Measurements from ENCODE around the gene NFAT5. TPM values are rescaled to one million over a fixed set of nuclear protein-coding genes. Genes with fewer than 3 reads are reported as not detected.

NFAT5 gene
- total RNA-seq, 1 donor from 2014 or later = 14.3 TPM

- H3K27ac Mint-ChIP-seq = no peak overlapping the region
- no peak overlapping the region for H2AFZ ChIP-seq (replicated peaks)
- H3K4me1 Mint-ChIP-seq = no peaks in the 10 kb centered on the region
- H3K9ac ChIP-seq = no peak overlapping the region
- TF ChIP-seq EZH2phosphoT487 (IDR thresholded peaks at IDR 0.05) = no peak
- TF ChIP-seq CTCF (IDR thresholded peaks at IDR 0.05) = no peak
- TF ChIP-seq EZH2 (IDR thresholded peaks at IDR 0.05) = no peak
- H3K27me3 ChIP-seq = no peaks in the 10 kb centered on the region
- peaks cover 4% of the 10 kb centered on the region for H3K27me3 Mint-ChIP-seq (ENCODE audit: insufficient read depth, low read depth)
- H3K9me3 Mint-ChIP-seq = no peaks in the 10 kb centered on the region
- DNase-seq (ENCODE audit: low spot score) = no peak
- no peaks in the 10 kb centered on the region for H3K4me1 ChIP-seq
- no peak overlapping the region for H3K4me3 Mint-ChIP-seq
- no peak overlapping the region for H3K27ac ChIP-seq
- H3K36me3 Mint-ChIP-seq = peaks cover 18% of the 10 kb centered on the region
- no peaks in the 10 kb centered on the region for H4K20me1 ChIP-seq (ENCODE audit: low read depth)
- no peaks in the 10 kb centered on the region for H3K36me3 ChIP-seq
- no peak overlapping the region for H3K4me3 ChIP-seq
- no peaks in the 10 kb centered on the region for H3K9me3 ChIP-seq (ENCODE audit: low read depth)
- H3K79me2 ChIP-seq (ENCODE audit: low read depth) = no peaks in the 10 kb centered on the region
- H3F3A ChIP-seq (ENCODE audit: low read depth) = no peaks in the 10 kb centered on the region
- H3K4me2 ChIP-seq = no peak overlapping the region
These were observed 98.1 kb downstream of the NFAT5 start for GRCh38 chr16:69663846-69664245.

- Histone ChIP-seq H3K79me2 (ENCODE audit: low read depth) (no peaks in the 10 kb centered on the region), H2AFZ (replicated peaks) (no peak overlapping the region), H3K4me1 (no peaks in the 10 kb centered on the region), H3K4me3 (no peak overlapping the region), H3K9ac (no peak overlapping the region), H4K20me1 (ENCODE audit: low read depth) (no peaks in the 10 kb centered on the region), H3K9me3 (ENCODE audit: low read depth) (no peaks in the 10 kb centered on the region), H3K27ac (no peak overlapping the region), H3F3A (ENCODE audit: low read depth) (no peaks in the 10 kb centered on the region), H3K27me3 (no peaks in the 10 kb centered on the region), H3K4me2 (no peak overlapping the region), H3K36me3 (no peaks in the 10 kb centered on the region)
- TF ChIP-seq EZH2 (IDR thresholded peaks at IDR 0.05) (no peak), CTCF (IDR thresholded peaks at IDR 0.05) (no peak), EZH2phosphoT487 (IDR thresholded peaks at IDR 0.05) (no peak)
- H3K27me3 Mint-ChIP-seq (ENCODE audit: insufficient read depth, low read depth) = no peaks in the 10 kb centered on the region
- no peaks in the 10 kb centered on the region for H3K4me1 Mint-ChIP-seq
- H3K4me3 Mint-ChIP-seq = no peak overlapping the region
- H3K9me3 Mint-ChIP-seq = no peaks in the 10 kb centered on the region
- DNase-seq (ENCODE audit: low spot score) = no peak
- peaks cover 9% of the 10 kb centered on the region for H3K36me3 Mint-ChIP-seq
- no peak overlapping the region for H3K27ac Mint-ChIP-seq
These were observed 103.8 kb downstream of the NFAT5 start for GRCh38 chr16:69669577-69669976.

- no peaks in the 10 kb centered on the region for H3K9me3 ChIP-seq (ENCODE audit: low read depth)
- no peaks in the 10 kb centered on the region for H3K4me1 ChIP-seq
- H3K36me3 ChIP-seq = peaks cover 5% of the 10 kb centered on the region
- no peaks in the 10 kb centered on the region for H3K9me3 Mint-ChIP-seq
- no peaks in the 10 kb centered on the region for H3K79me2 ChIP-seq (ENCODE audit: low read depth)
- H3K4me1 Mint-ChIP-seq = no peaks in the 10 kb centered on the region
- no peak overlapping the region for H3K4me3 Mint-ChIP-seq
- no peak overlapping the region for H3K27ac ChIP-seq
- no peak overlapping the region for H3K27ac Mint-ChIP-seq
- H4K20me1 ChIP-seq (ENCODE audit: low read depth) = no peaks in the 10 kb centered on the region
- no peak overlapping the region for H3K4me2 ChIP-seq
- no peak for TF ChIP-seq EZH2 (IDR thresholded peaks at IDR 0.05)
- TF ChIP-seq EZH2phosphoT487 (IDR thresholded peaks at IDR 0.05) = no peak
- TF ChIP-seq CTCF (IDR thresholded peaks at IDR 0.05) = no peak
- H3K27me3 ChIP-seq = no peaks in the 10 kb centered on the region
- H3K27me3 Mint-ChIP-seq (ENCODE audit: insufficient read depth, low read depth) = no peaks in the 10 kb centered on the region
- DNase-seq (ENCODE audit: low spot score) = no peak
- H2AFZ ChIP-seq (replicated peaks) = no peak overlapping the region
- no peaks in the 10 kb centered on the region for H3F3A ChIP-seq (ENCODE audit: low read depth)
- H3K4me3 ChIP-seq = no peak overlapping the region
- peaks cover 11% of the 10 kb centered on the region for H3K36me3 Mint-ChIP-seq
- no peak overlapping the region for H3K9ac ChIP-seq
These were observed 106.7 kb downstream of the NFAT5 start for GRCh38 chr16:69672315-69672997.

All from neural progenitor cell (in vitro differentiated cells).